ENCODE data around the gene ZMAT5. TPM values are rescaled to one million over a fixed set of nuclear protein-coding genes. Genes with fewer than 3 reads are reported as not detected.
A peak's percentile ranks its signal among the peaks of the same experiment; 100 is the strongest.

Gene ZMAT5
- total RNA-seq, 4 donors from 2014 or later, result 22.1 to 29.3 (median 26.6) TPM

DNA sequence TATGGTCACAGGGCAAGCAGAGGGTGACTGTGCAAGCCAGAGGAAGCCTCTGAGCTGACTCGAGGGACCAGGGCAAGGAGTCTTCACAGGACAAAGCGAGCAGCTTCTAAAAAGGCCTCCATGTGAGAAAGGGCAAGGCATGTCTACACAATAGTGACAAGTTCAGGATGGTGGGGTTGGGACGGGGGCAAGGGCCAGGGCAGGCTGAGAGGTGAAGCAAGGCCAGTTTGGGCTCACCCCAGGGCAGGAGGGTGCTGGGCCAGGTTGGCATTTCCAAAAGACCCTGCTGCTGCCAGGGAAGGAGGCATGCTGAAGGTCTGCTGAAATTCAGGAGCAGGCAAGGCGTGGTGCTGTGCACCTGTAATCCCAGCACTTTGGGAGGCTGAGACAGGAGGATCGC lies 59.3 kb downstream of the ZMAT5 start:
- Histone ChIP-seq H3K9me3 (no peaks in the 10 kb centered on the region), H3K36me3 (no peaks in the 10 kb centered on the region), H3K4me3 (no peak overlapping the region), H3K27ac (no peak overlapping the region), H3K4me1 (peaks cover 0 to 52% (median 31%) of the 10 kb centered on the region in 4 donors), H3K27me3 (peaks cover 0 to 27% of the 10 kb centered on the region in 2 donors)
- DNase-seq (ENCODE audit: low spot score in 2 of 2), result no peak
- WGBS, 2 donors, result 78 to 79% methylated on average over 5 of the region's 5 CpGs
- TF ChIP-seq EP300 (IDR thresholded peaks at IDR 0.05) (no peak), CTCF (IDR thresholded peaks at IDR 0.05) (no peak), POLR2A (IDR thresholded peaks at IDR 0.05) (no peak)

DNA sequence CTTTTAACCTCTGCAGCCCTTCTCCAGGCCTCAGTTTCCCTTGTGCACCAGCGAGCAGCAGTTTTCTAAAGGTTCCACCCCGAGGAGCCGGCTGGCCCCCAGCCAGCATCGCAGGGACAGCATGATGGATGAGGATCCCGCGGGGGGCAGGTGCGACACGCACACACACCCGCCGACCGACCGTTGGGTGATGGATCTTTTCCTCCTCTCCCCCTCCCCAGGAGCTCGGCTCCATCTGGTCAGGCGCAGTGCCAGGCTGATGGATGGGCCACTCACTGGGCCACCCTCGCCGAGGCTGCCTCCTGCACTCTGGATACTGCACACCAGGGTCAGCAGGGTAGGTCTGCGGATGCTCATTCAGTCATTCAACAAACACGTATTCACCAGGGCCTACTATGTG lies 59.8 kb downstream of the ZMAT5 start:
- Histone ChIP-seq H3K4me1 (peaks cover 0 to 56% (median 34%) of the 10 kb centered on the region in 4 donors), H3K36me3 (no peaks in the 10 kb centered on the region), H3K9me3 (no peaks in the 10 kb centered on the region), H3K27ac (peak overlapping the region in 1 of 4 donors; percentile 83), H3K4me3 (no peak overlapping the region), H3K27me3 (peaks cover 0 to 23% of the 10 kb centered on the region in 2 donors)
- no peak for TF ChIP-seq CTCF (IDR thresholded peaks at IDR 0.05)
- TF ChIP-seq EP300 (IDR thresholded peaks at IDR 0.05), result no peak
- no peak for TF ChIP-seq POLR2A (IDR thresholded peaks at IDR 0.05)
- 62 to 63% methylated on average over 18 of the region's 18 CpGs for WGBS, 2 donors
- no peak for DNase-seq (ENCODE audit: low spot score in 2 of 2)

DNA sequence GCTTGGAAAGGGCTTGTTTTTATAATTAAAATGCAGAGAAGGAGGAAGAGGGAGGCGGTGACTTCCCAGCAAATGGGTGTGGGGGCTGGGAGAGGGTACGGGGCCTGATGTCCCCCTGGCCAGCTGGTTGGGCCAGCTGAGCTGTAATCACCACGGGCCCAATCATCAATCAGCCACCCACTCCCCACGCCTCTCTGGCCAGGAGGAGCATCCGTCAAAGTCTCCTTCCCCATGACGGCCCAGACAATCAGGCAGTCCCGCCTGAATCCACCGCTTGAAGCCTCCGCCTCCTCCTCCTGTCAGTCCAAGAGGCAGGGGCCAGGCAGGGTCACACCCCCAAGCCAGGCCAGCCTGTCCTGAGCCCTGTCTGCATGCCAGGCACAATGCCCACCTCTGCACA lies 60.3 kb downstream of the ZMAT5 start:
- 42 to 46% methylated on average over 9 of the region's 9 CpGs for WGBS, 2 donors

GRCh38 chr22:29705651-29706050 lies 61.2 kb downstream of the ZMAT5 start:
- peaks cover 0 to 66% (median 38%) of the 10 kb centered on the region in 4 donors for H3K4me1 ChIP-seq
- peaks cover 0 to 33% of the 10 kb centered on the region in 2 donors for H3K27me3 ChIP-seq
- no peak for DNase-seq (ENCODE audit: low spot score in 2 of 2)
- 53 to 69% methylated on average over 5 to 6 of the region's 7 CpGs for WGBS, 2 donors
- H3K9me3 ChIP-seq, result no peaks in the 10 kb centered on the region
- H3K27ac ChIP-seq, result peak overlapping the region; percentile 46 to 83 (median 66)
- no peak overlapping the region for H3K4me3 ChIP-seq
- TF ChIP-seq CTCF (IDR thresholded peaks at IDR 0.05) (no peak), POLR2A (IDR thresholded peaks at IDR 0.05) (no peak), EP300 (IDR thresholded peaks at IDR 0.05) (no peak)
- no peaks in the 10 kb centered on the region for H3K36me3 ChIP-seq

More for the DNA sequence above, 60.3 kb downstream of the ZMAT5 start:
- no peak for DNase-seq (ENCODE audit: low spot score in 2 of 2)
- Histone ChIP-seq H3K36me3 (no peaks in the 10 kb centered on the region), H3K4me3 (no peak overlapping the region), H3K4me1 (peaks cover 0 to 57% (median 34%) of the 10 kb centered on the region in 4 donors), H3K9me3 (no peaks in the 10 kb centered on the region), H3K27ac (peak overlapping the region in 2 of 4 donors; percentile 10 to 83), H3K27me3 (peaks cover 0 to 26% of the 10 kb centered on the region in 2 donors)
- TF ChIP-seq EP300 (IDR thresholded peaks at IDR 0.05) (no peak), CTCF (IDR thresholded peaks at IDR 0.05) (no peak), POLR2A (IDR thresholded peaks at IDR 0.05) (no peak)

- Histone ChIP-seq H3K4me1 (peaks cover 0 to 74% (median 39%) of the 10 kb centered on the region in 4 donors), H3K9me3 (no peaks in the 10 kb centered on the region), H3K36me3 (no peaks in the 10 kb centered on the region), H3K4me3 (peak overlapping the region in 1 of 4 donors; percentile 22), H3K27ac (peak overlapping the region; percentile 46 to 83 (median 66)), H3K27me3 (peaks cover 0 to 30% of the 10 kb centered on the region in 2 donors)
- WGBS, 2 donors, result 5 to 21% methylated on average over 12 to 13 of the region's 14 CpGs
- DNase-seq (ENCODE audit: low spot score in 2 of 2), result peak; percentile 16 to 26
- TF ChIP-seq EP300 (IDR thresholded peaks at IDR 0.05) (no peak), CTCF (IDR thresholded peaks at IDR 0.05) (no peak), POLR2A (IDR thresholded peaks at IDR 0.05) (no peak)
Observed at GRCh38 chr22:29704528-29705285, 62.1 kb downstream of the ZMAT5 start.

Data from tibial nerve (tissue), 4 donors.